ENCODE measurements around the gene TMEM237. TPM values are rescaled to one million over a fixed set of nuclear protein-coding genes. Genes with fewer than 3 reads are reported as not detected.

TMEM237 gene
- total RNA-seq, 1 donor from 2014 or later, result 19.3 TPM

DNA sequence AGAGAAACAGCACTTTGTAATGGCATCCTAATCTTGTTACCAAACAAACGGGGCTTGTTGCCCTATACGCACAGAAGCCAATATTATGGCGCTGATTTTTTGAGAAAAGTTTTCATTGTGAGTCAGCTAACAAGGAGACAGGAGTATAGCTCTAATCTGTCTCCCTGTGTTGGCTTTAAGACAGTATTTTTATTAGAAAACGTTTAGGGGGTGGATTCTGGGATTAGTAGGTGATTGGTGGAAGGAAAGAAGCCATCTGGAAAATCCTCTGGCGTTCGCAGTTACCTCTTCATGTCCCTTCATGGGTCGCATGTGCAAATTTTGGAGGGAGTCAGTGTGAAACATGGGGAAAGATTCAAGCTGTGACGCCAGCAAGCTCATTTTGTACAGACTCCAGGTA, 698 bp upstream of the TMEM237 start:
- peaks cover 3 to 13% (median 8%) of the 10 kb centered on the region in 3 donors for H3K4me1 ChIP-seq (ENCODE audit: control insufficient read depth in 3 of 3, insufficient read depth in 3 of 3, low read length in 3 of 3)
- no peaks in the 10 kb centered on the region for H3K27me3 ChIP-seq (ENCODE audit: control insufficient read depth in 3 of 3, insufficient read depth in 3 of 3, low read length in 3 of 3)
- H3K9me3 ChIP-seq (ENCODE audit: control insufficient read depth in 3 of 3, low read length in 3 of 3), result no peaks in the 10 kb centered on the region
- peak overlapping the region; percentile 95 to 96 (median 96) for H3K4me3 ChIP-seq (ENCODE audit: low read length in 3 of 3)
- peak overlapping the region; percentile 95 to 99 (median 97) for H3K9ac ChIP-seq (ENCODE audit: low read depth in 1 of 3, low read length in 3 of 3)
- H3K36me3 ChIP-seq (ENCODE audit: control insufficient read depth in 3 of 3, insufficient read depth in 3 of 3, low read length in 3 of 3), result peaks cover 0 to 3% (median 0%) of the 10 kb centered on the region in 3 donors
- H3K27ac ChIP-seq (ENCODE audit: low read depth, low read length), result peak overlapping the region; percentile 93

DNA sequence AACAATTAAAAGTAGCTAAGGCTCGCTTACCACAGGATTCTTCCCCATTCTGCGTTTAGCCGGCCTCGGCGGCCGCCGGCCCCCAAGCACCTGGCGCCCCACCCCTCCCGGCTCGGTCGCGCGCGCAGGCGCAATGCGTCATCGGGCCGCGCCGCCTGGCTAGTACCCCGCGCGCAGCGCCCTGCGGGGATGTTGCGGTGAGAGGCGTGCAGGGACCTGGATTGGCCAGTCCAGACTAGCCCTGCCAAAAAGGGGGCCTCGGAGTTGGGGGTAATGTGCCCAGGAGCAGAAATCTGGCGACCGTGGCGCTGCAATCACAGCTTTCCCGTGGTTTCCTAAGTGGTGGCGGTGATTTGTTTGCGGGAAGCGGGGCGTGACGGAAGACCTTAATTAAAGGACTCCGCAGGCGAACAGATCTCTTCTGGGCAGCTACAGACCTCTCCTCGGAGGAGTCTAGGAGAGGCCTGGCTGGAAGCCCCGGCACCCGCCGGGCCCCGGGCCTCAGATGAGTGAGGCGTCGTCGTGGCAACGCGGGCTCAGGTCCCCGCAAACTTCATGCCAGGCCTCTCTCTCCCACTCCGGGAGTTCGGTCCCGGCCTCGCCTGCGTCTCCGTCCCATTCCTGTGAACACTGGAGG, 606 bp downstream of the TMEM237 start:
- Histone ChIP-seq H3K27ac (ENCODE audit: low read depth, low read length) (peak overlapping the region; percentile 93), H3K36me3 (ENCODE audit: control insufficient read depth in 3 of 3, insufficient read depth in 3 of 3, low read length in 3 of 3) (peaks cover 7 to 11% (median 9%) of the 10 kb centered on the region in 3 donors), H3K27me3 (ENCODE audit: control insufficient read depth in 3 of 3, insufficient read depth in 3 of 3, low read length in 3 of 3) (no peaks in the 10 kb centered on the region), H3K9me3 (ENCODE audit: control insufficient read depth in 3 of 3, low read length in 3 of 3) (no peaks in the 10 kb centered on the region), H3K9ac (ENCODE audit: low read depth in 1 of 3, low read length in 3 of 3) (peak overlapping the region; percentile 95 to 99 (median 97)), H3K4me3 (ENCODE audit: low read length in 3 of 3) (peak overlapping the region; percentile 95 to 96 (median 96)), H3K4me1 (ENCODE audit: control insufficient read depth in 3 of 3, insufficient read depth in 3 of 3, low read length in 3 of 3) (peaks cover 3 to 13% (median 8%) of the 10 kb centered on the region in 3 donors)

DNA sequence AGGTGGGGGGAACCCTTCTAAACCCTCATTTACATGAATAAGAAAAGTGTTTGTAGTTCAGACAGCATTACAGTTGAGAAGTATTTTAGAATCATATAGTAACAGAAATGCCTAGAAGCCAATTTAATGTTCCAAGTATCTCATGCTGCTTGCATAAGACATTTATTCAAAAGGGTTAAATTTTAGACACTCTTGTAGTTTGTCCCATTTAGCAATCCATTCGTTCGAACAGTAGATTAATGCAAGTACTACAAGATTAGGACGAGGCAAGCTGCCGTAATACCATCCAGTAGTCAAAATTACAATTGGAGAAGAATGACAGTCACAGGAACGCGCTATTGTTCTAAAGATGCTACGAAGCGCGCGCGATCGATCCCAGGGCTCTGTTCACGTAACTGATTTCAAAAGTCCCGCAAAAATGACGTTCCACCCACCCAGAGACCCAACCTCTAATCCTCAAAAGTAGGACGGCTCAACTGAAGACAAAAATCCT, 1.2 kb downstream of the TMEM237 start:
- Histone ChIP-seq H3K9ac (ENCODE audit: low read depth in 1 of 3, low read length in 3 of 3) (peak overlapping the region; percentile 95 to 99 (median 97)), H3K9me3 (ENCODE audit: control insufficient read depth in 3 of 3, low read length in 3 of 3) (no peaks in the 10 kb centered on the region), H3K27me3 (ENCODE audit: control insufficient read depth in 3 of 3, insufficient read depth in 3 of 3, low read length in 3 of 3) (no peaks in the 10 kb centered on the region), H3K36me3 (ENCODE audit: control insufficient read depth in 3 of 3, insufficient read depth in 3 of 3, low read length in 3 of 3) (peaks cover 7 to 12% (median 11%) of the 10 kb centered on the region in 3 donors), H3K4me1 (ENCODE audit: control insufficient read depth in 3 of 3, insufficient read depth in 3 of 3, low read length in 3 of 3) (peaks cover 3 to 13% (median 8%) of the 10 kb centered on the region in 3 donors), H3K4me3 (ENCODE audit: low read length in 3 of 3) (peak overlapping the region; percentile 95 to 96 (median 96)), H3K27ac (ENCODE audit: low read depth, low read length) (peak overlapping the region; percentile 93)

DNA sequence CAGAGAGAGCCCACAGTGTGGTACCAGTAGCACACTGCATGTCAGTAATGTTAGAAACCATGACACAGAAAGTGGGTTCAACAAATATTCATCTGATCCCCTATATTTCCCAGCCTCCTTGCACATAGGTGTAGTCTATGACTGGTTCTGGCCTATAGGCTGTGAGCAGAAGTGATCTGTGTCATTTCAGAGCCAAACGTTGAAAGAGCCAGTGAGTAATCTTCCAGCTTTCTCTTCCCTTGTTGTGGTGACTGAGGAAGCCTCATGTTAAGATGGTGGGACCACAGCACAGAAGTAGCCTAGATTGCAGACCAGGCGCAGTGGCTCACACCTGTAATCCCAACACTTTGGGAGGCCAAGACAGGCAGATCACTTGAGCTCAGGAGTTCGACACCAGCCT, 4.1 kb downstream of the TMEM237 start:
- Histone ChIP-seq H3K27ac (ENCODE audit: low read depth, low read length) (no peak overlapping the region), H3K4me1 (ENCODE audit: control insufficient read depth in 3 of 3, insufficient read depth in 3 of 3, low read length in 3 of 3) (peaks cover 3 to 13% (median 6%) of the 10 kb centered on the region in 3 donors), H3K4me3 (ENCODE audit: low read length in 3 of 3) (no peak overlapping the region), H3K27me3 (ENCODE audit: control insufficient read depth in 3 of 3, insufficient read depth in 3 of 3, low read length in 3 of 3) (no peaks in the 10 kb centered on the region), H3K36me3 (ENCODE audit: control insufficient read depth in 3 of 3, insufficient read depth in 3 of 3, low read length in 3 of 3) (peaks cover 12 to 32% (median 29%) of the 10 kb centered on the region in 3 donors), H3K9me3 (ENCODE audit: control insufficient read depth in 3 of 3, low read length in 3 of 3) (no peaks in the 10 kb centered on the region), H3K9ac (ENCODE audit: low read depth in 1 of 3, low read length in 3 of 3) (no peak overlapping the region)

DNA sequence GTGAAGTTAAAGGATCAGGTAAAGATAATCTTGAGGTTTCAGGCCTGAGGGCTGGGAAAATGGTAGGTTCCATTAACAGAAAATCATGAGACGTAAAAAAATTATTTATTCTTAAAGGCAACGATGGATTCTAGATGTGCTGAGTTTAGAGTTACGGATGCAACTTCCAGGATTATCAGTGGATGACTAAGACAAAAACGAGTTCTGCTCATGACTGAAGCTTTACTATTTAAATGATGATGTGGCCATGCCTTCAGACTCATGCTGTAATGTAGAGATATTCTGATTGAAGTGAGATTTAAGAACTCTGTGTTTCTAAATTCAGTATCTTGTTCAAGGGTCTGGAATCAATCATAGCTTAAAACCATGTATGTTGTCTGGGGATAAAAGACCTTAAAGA, 5.0 kb downstream of the TMEM237 start:
- Histone ChIP-seq H3K36me3 (ENCODE audit: control insufficient read depth in 3 of 3, insufficient read depth in 3 of 3, low read length in 3 of 3) (peaks cover 19 to 39% (median 37%) of the 10 kb centered on the region in 3 donors), H3K4me3 (ENCODE audit: low read length in 3 of 3) (no peak overlapping the region), H3K27ac (ENCODE audit: low read depth, low read length) (no peak overlapping the region), H3K9ac (ENCODE audit: low read depth in 1 of 3, low read length in 3 of 3) (no peak overlapping the region), H3K4me1 (ENCODE audit: control insufficient read depth in 3 of 3, insufficient read depth in 3 of 3, low read length in 3 of 3) (peaks cover 0 to 7% (median 3%) of the 10 kb centered on the region in 3 donors), H3K9me3 (ENCODE audit: control insufficient read depth in 3 of 3, low read length in 3 of 3) (no peaks in the 10 kb centered on the region), H3K27me3 (ENCODE audit: control insufficient read depth in 3 of 3, insufficient read depth in 3 of 3, low read length in 3 of 3) (no peaks in the 10 kb centered on the region)

DNA sequence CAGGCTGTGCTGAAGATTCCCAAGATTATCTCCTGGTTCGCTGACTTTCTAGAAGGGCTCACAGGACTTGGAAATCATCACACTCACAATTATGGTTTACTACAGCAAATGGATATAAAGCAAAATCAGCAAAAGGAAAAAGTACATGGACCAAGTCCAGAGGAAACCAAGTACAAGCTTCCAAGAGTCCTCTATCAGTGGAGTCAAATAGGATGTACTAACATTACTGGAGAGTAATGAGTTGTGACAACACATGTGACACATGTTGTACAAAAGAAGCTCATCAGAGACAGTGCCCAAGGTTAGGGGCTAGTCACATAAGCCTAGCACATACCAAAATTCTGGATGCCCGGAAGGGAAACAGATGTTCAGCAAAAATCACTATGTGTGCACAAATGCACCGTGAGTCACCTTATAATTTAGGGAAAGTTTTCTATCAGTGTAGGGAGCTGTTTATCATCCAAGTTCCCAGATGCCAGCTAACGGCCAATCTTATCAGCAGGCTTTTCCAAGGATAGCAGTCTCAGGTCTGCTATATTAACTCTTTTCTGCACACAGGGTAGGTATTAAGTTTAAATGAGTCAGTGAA, 9.5 kb downstream of the TMEM237 start:
- Histone ChIP-seq H3K27me3 (ENCODE audit: control insufficient read depth in 3 of 3, insufficient read depth in 3 of 3, low read length in 3 of 3) (no peaks in the 10 kb centered on the region), H3K4me1 (ENCODE audit: control insufficient read depth in 3 of 3, insufficient read depth in 3 of 3, low read length in 3 of 3) (no peaks in the 10 kb centered on the region), H3K4me3 (ENCODE audit: low read length in 3 of 3) (no peak overlapping the region), H3K9me3 (ENCODE audit: control insufficient read depth in 3 of 3, low read length in 3 of 3) (no peaks in the 10 kb centered on the region), H3K36me3 (ENCODE audit: control insufficient read depth in 3 of 3, insufficient read depth in 3 of 3, low read length in 3 of 3) (peaks cover 34 to 73% (median 66%) of the 10 kb centered on the region in 3 donors), H3K9ac (ENCODE audit: low read depth in 1 of 3, low read length in 3 of 3) (no peak overlapping the region), H3K27ac (ENCODE audit: low read depth, low read length) (no peak overlapping the region)

DNA sequence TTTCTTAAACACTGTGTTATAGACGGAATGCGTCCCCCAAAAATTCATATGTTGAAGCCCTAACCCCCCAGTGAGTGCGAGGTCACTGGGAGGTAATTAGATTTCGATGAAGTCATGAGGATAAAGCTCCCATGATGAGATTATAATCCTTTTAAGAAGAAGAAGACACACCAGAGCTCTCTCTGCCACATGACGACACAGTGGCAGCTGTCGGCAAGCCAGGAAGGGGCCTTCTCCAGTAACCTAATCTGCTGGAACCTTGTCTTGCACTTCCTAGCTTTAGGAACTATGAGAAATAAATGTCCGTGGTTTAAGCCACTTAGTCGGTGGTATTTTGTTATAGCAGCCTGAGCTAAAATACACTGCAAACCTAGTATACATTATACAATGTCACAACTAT, 12.3 kb downstream of the TMEM237 start:
- Histone ChIP-seq H3K27ac (ENCODE audit: low read depth, low read length) (no peak overlapping the region), H3K9me3 (ENCODE audit: control insufficient read depth in 3 of 3, low read length in 3 of 3) (no peaks in the 10 kb centered on the region), H3K4me3 (ENCODE audit: low read length in 3 of 3) (no peak overlapping the region), H3K4me1 (ENCODE audit: control insufficient read depth in 3 of 3, insufficient read depth in 3 of 3, low read length in 3 of 3) (no peaks in the 10 kb centered on the region), H3K27me3 (ENCODE audit: control insufficient read depth in 3 of 3, insufficient read depth in 3 of 3, low read length in 3 of 3) (no peaks in the 10 kb centered on the region), H3K9ac (ENCODE audit: low read depth in 1 of 3, low read length in 3 of 3) (no peak overlapping the region), H3K36me3 (ENCODE audit: control insufficient read depth in 3 of 3, insufficient read depth in 3 of 3, low read length in 3 of 3) (peaks cover 28 to 66% (median 60%) of the 10 kb centered on the region in 3 donors)

DNA sequence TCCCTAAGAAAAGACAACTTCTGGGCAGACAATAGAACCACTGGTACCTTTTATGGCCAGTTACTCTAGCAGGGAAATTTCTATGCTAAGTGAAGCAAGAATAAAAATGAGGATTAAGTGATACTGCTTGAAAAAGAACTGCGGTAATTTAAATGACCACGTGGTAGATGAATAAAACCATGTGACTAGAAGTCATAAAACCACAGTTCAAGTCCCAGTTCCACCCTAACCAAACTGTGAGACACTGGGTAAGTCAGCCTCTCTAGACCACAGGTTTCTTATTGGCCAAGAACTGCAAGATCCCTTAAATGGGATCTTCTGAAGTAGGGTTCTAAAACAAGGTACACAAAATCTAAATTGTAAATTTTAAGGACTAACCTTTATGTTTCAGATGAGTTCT, 12.7 kb downstream of the TMEM237 start:
- H3K9ac ChIP-seq (ENCODE audit: low read depth in 1 of 3, low read length in 3 of 3), result no peak overlapping the region
- H3K36me3 ChIP-seq (ENCODE audit: control insufficient read depth in 3 of 3, insufficient read depth in 3 of 3, low read length in 3 of 3), result peaks cover 30 to 65% (median 60%) of the 10 kb centered on the region in 3 donors
- no peaks in the 10 kb centered on the region for H3K4me1 ChIP-seq (ENCODE audit: control insufficient read depth in 3 of 3, insufficient read depth in 3 of 3, low read length in 3 of 3)
- H3K27ac ChIP-seq (ENCODE audit: low read depth, low read length), result no peak overlapping the region
- no peaks in the 10 kb centered on the region for H3K9me3 ChIP-seq (ENCODE audit: control insufficient read depth in 3 of 3, low read length in 3 of 3)
- H3K27me3 ChIP-seq (ENCODE audit: control insufficient read depth in 3 of 3, insufficient read depth in 3 of 3, low read length in 3 of 3), result no peaks in the 10 kb centered on the region
- H3K4me3 ChIP-seq (ENCODE audit: low read length in 3 of 3), result no peak overlapping the region

DNA sequence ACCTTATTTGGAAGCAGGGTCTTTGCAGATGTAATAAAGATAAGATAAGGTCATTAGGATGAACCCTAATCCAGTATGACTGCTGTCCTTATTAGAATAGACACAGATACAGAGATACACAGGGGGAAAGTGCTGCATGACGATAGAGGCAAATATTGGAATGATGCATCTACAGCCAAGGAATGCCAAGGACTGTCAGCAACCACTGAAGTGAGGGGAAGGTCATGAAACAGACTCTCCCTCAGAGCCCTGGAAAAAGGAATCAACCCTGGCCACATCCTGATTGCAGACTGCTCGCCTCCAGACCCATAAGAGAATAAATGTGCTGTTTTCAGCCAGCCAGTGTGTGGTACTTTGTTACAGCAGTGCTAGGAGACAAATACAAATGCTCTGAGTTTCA, 14.8 kb downstream of the TMEM237 start:
- no peak overlapping the region for H3K4me3 ChIP-seq (ENCODE audit: low read length in 3 of 3)
- no peaks in the 10 kb centered on the region for H3K27me3 ChIP-seq (ENCODE audit: control insufficient read depth in 3 of 3, insufficient read depth in 3 of 3, low read length in 3 of 3)
- H3K4me1 ChIP-seq (ENCODE audit: control insufficient read depth in 3 of 3, insufficient read depth in 3 of 3, low read length in 3 of 3), result no peaks in the 10 kb centered on the region
- H3K27ac ChIP-seq (ENCODE audit: low read depth, low read length), result no peak overlapping the region
- no peaks in the 10 kb centered on the region for H3K9me3 ChIP-seq (ENCODE audit: control insufficient read depth in 3 of 3, low read length in 3 of 3)
- peaks cover 22 to 51% (median 47%) of the 10 kb centered on the region in 3 donors for H3K36me3 ChIP-seq (ENCODE audit: control insufficient read depth in 3 of 3, insufficient read depth in 3 of 3, low read length in 3 of 3)
- no peak overlapping the region for H3K9ac ChIP-seq (ENCODE audit: low read depth in 1 of 3, low read length in 3 of 3)

DNA sequence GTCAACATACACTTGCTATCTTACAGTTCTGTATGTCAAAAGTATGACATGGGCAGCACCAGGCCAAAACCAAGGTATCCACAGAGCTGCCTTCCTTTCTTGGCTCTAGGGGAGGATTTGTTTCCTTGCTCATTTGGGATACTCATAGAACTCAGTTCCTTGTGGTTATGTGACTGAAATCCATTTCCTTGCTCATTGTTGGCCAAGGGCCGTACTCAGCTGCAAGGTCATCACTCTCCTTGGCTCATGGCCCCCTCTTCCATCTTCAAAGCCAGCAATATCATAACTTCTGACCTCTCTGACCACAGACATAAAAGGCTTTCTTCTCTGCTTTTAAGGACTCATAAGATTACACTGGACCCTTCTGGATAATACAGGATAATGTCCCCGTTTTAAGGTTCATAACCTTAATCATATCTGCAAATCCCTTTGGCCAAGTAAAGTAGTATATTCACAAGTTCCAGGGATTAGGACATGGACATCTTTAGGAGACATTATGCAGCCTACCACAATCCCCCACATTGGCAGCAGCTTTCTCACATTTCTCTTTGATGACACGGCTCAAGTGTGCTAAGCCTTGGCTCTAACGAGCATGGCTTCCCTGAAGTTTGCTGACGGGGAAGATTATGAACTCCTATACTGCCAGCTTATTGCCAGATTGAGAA, 20.9 kb downstream of the TMEM237 start:
- Histone ChIP-seq H3K27ac (ENCODE audit: low read depth, low read length) (no peak overlapping the region), H3K4me1 (ENCODE audit: control insufficient read depth in 3 of 3, insufficient read depth in 3 of 3, low read length in 3 of 3) (no peaks in the 10 kb centered on the region)

More for the DNA sequence above, 20.9 kb downstream of the TMEM237 start:
- H3K36me3 ChIP-seq (ENCODE audit: control insufficient read depth in 3 of 3, insufficient read depth in 3 of 3, low read length in 3 of 3), result peaks cover 9 to 19% (median 13%) of the 10 kb centered on the region in 3 donors
- H3K9ac ChIP-seq (ENCODE audit: low read depth in 1 of 3, low read length in 3 of 3), result no peak overlapping the region
- H3K9me3 ChIP-seq (ENCODE audit: control insufficient read depth in 3 of 3, low read length in 3 of 3), result no peaks in the 10 kb centered on the region
- H3K4me3 ChIP-seq (ENCODE audit: low read length in 3 of 3), result no peak overlapping the region
- H3K27me3 ChIP-seq (ENCODE audit: control insufficient read depth in 3 of 3, insufficient read depth in 3 of 3, low read length in 3 of 3), result no peaks in the 10 kb centered on the region
